OCI-M1 (cell line): ENCODE data around the gene TBL3.

Experiments
- DNase-seq: peaks from one replicate; lab custom pipeline; 2025; lab: John Stamatoyannopoulos, UW

Gene TBL3

GRCh38 chr16:2016407-2016922, 44.6 kb downstream of the TBL3 start:
- peak; percentile 25 for DNase-seq

DNA sequence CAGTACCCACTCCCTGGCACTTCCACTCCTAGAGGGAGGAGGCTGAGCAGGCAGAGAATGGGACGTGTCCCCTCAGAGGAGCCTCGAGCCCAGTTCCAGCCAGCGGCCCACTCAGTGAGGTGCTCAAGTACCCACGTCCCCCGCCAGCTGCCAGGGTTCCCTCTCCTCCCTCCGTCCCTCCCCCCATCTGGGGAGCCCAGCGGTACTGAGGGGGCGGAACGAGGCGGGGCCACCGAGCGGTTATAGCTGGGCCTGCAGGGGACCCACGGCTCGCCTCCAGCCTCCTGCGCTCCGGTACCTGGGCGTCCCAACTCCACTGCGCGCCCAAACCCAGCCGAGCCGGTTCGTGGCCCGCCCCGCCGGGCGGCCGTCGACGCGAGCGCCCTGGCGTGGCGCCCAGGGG, 47.7 kb downstream of the TBL3 start, which contains the start of gene NPW:
Gene NPW (plus strand): TSS at position 268 of the 403 bp plus-strand sequence.
- DNase-seq, result no peak

DNA sequence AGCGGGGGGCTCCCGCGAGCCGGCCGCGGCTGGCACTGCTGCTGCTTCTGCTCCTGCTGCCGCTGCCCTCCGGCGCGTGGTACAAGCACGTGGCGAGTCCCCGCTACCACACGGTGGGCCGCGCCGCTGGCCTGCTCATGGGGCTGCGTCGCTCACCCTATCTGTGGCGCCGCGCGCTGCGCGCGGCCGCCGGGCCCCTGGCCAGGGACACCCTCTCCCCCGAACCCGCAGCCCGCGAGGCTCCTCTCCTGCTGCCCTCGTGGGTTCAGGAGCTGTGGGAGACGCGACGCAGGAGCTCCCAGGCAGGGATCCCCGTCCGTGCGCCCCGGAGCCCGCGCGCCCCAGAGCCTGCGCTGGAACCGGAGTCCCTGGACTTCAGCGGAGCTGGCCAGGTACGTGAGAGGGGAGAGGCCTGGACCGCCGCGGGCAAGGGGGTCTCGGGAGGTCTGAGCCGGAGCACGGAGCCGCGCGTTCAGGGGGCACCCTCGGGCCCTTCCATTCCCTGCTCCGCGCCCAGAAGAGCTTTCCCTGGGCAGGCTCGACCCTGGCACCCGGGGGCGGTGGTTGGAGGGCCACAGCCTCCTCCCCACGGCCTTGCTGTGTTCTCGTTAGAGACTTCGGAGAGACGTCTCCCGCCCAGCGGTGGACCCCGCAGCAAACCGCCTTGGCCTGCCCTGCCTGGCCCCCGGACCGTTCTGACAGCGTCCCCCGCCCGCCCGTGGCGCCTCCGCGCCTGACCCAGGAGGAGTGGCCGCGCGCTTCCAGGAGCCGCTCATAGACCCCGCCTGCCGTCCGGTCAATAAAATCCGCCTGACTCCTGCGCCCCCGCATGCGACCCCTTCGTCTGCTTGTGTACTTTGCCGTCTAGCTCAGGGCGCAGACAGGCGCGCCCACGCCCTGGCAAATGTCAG, 48.3 kb downstream of the TBL3 start:
- DNase-seq, result no peak

DNA sequence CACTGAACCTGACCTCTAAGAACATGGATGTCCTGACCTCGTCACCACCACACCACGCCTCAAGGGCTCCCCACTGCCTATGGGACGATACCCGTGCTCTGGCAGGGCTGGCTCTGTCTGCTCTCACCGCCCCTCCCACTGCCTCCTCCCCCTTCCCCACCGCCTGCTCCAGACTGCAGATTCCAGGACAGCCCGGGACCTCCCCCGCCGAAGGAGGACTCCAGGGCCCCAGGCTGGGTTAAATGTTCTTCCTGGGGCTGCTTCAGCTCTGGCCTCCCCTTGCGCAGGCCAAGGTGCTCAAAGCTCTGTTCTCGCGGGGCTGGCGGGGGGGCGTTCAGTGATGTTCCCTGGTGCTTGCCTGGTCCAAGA, 50.9 kb downstream of the TBL3 start:
- no peak for DNase-seq

DNA sequence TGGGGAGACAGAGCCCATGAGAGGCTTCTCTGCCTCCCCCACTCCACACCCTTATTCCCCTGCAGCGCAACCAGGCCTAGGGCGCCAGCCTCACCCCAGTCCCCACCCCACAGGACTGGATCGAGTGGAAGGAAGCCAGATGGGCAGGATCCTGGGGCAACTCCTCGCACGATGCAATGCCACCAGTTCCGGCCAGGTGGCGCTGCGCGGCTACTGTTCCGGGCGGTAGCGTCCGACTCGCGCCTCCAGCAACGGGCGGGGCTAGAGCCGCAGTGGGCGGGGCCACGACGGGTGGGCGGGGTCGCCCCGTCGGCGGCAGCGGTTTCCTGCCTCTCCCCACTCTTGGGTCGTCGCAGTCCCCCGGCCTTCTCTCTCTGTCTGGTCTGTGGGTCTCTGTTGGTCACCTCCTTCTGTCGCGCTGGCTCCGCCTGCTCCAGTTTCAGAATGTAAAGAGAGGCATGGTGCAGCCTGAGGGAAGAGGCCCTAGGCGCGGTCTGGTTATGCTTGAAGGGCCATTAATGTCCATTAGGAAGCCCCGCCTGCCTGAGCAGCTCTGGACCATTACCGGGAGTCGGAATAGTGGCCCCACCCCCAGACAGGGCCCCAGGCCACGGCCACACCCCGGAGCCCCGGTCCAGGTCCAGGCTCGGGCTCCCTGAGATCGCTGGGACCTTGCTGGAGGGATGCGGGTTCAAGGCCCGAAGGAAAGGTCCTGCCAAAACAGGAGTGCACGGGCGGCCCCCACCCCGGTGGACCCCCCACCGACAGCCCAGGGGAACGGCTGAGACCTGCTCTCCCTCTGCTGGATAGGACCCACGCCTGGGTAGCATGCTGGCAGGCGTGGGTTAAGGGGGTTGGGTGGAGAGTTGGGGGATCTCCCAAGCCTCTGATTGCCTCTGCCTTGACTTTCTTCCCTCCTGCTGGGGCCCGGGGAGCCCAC, 51.5 kb downstream of the TBL3 start:
- peak; percentile 94 for DNase-seq

DNA sequence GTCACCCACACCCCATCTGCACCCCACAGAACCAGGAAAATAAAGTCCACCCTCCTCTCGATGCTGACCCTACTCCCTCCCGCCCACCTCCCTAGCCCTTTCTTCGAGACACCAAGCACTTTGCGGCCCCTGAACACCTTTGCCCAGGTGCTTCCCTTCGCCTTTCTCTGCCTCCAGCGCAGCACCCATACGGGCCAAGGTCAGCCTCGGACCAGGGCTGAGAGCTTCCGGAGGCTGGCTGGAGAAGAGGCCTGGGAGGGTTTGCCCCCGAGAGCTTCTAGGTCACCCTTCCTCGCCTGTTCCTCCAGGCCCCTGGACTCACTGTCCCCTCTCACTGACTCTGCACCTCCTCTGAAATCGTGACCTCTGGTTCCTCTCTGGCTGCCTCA, 52.2 kb downstream of the TBL3 start:
- DNase-seq, result no peak

- no peak for DNase-seq
These were observed 53.4 kb downstream of the TBL3 start for GRCh38 chr16:2025251-2025650.

- DNase-seq, result no peak
These were observed 54.1 kb downstream of the TBL3 start for GRCh38 chr16:2025878-2026460.

- no peak for DNase-seq
These were observed 54.7 kb downstream of the TBL3 start, which contains the start of gene NHERF2 for GRCh38 chr16:2026461-2027023. Gene NHERF2 (plus strand): TSS chr16:2026902. CDS start chr16:2027006, 104 bp downstream.

DNA sequence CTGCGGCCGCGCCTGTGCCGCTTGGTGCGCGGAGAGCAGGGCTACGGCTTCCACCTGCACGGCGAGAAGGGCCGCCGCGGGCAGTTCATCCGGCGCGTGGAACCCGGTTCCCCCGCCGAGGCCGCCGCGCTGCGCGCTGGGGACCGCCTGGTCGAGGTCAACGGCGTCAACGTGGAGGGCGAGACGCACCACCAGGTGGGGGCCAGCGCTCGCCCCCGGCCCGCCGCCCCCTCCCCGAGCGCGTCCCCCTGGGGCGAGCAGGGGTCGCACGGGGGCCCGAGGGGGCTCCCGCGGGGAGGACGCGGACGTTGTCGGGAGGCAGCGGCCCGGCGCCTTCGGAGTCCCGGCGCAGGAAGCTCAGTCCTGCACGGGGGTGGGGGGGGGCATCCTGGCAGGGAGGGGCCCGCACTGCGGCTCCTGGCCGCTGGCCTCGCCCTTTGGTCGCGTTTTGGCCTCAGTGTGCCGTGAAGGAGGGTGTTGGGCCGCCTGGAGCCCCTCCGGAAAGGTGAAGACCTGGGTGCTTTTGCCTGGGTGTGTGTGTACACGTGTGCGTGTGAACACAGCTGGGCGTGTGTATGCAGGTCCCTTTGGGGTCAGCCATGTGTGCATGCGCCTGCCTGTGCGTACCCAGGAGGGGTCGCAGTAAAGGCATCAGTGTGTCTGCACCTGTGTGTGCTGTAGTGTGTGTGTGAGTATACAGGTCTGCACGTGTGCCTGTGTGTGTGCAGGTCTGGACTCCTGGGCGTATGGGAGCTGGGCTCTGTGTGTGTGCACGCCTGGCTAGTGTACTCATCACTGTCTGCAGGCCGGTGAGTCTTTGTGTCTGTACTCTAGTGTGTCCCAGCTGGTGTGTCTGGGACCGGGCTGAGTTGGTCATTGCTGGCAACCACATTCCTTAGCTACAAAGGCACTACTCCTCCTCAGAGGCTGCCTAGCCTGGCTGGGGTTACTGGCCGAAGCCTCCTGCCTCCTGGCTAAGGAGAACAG, 55.5 kb downstream of the TBL3 start:
- DNase-seq, result no peak

DNA sequence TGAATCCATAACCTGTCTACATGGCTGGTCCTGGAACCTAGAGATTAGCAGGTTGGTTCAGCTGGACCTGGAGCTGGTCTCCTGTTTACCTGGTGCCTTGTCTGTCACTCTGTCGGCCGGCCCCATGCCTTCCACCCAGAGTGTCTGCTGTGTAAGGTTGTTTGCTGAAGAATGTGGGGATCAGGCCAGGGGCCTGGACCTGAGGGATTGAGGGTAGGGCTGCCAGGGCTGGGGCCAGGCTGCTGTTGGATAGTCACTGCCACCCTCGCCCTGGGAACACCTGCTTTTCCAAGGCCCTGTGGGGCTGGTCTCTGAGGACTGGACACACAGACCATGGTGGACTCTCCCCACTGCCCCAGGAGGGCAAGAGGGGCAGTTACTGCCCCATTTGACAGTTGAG, 56.3 kb downstream of the TBL3 start:
- no peak for DNase-seq

DNA sequence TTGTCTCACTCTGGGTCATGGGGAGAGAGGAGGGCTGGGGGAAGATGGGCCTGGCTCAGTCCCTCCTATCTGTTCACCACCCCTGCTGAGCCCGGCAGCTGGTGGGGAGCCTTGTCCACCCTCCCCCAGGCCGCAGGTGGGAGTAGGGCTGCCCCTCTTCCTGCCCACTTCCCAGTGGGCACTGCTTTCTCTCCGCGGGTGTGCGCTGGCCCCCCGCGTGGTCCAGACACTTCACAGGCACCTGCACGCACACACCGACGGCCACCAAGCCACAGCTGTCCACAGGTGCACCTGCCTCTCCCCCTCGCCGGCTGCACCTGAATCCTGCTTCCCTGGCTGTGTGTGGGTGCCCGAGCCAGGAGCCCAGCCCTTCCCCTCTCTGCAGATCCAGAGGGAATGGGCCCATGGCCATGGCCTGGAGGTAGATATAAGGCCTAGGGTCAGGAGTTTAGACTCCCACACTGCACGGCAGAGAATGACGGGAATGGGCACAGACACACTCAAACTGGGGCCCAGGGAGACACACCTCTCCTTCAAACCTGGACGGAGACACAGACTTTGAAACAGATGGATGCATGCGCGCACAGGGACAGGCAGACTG, 56.9 kb downstream of the TBL3 start:
- no peak for DNase-seq

DNA sequence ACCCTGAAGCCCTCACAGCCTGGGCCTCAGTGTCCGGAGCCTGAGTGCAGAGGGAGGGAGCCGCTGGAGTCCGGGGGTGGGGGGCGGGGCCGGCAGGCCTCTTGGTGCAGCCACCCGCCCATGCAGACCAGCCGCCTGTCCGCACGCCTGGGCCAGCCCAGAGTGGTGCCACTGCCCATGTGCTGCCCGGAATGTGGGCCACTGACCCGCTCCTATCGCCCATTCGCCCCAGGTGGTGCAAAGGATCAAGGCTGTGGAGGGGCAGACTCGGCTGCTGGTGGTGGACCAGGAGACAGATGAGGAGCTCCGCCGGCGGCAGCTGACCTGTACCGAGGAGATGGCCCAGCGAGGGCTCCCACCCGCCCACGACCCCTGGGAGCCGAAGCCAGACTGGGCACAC, 57.5 kb downstream of the TBL3 start:
- no peak for DNase-seq

- DNase-seq, result no peak
These were observed 58.2 kb downstream of the TBL3 start for GRCh38 chr16:2030036-2030435.

DNA sequence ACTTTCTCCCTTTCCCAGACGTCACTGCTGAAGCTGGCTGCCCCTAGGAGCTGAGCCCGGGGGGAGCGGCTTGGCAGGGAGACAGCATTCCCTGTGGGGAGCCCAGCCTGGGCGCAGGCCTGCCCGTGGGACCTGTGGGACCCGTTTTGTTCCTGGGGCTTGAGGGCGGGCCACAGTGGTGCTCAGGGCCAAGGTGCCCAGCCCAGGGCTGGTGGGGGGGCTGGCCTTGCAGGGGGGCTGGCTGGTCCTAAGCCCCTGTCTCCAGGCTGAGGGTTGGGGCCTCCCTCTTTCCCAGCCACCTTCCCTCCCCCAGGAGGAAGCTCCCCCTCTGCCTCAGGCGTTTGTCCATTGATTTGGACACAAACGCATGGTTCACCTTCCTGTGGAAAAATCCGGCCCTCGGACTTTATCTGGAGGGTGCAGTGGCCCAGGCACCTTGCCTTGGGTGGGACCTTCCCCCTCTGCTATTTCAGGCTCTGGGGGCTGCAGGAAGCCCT, 59.3 kb downstream of the TBL3 start:
- no peak for DNase-seq
